Gastroesophageal sphincter (tissue), 4 donors: ENCODE data around the gene IL18RAP. TPM values are rescaled to one million over a fixed set of nuclear protein-coding genes. Genes with fewer than 3 reads are reported as not detected.

Source experiments
- ATAC-seq: fragments of 150-250 bp; one replicate; pipeline ENCODE4 v1.9.1; 2016; ENCODE audit warnings: mild to moderate bottlenecking, moderate library complexity
- H3K27ac ChIP-seq, 4 donors: fragments of 200-600 bp; sonication (generic) in 3 of 4; 1 replicate in 3 of 4; 2 replicates in 1 of 4; pipeline ENCODE4 v1.5.1; 2016 to 2019
- H3K27me3 ChIP-seq: fragments of 200-600 bp; sonication (generic); one replicate; pipeline ENCODE4 v1.5.1; 2019
- H3K36me3 ChIP-seq, 2 donors: fragments of 200-600 bp; sonication (generic); one replicate each; pipeline ENCODE4 v1.5.1; 2019; ENCODE audit warnings: control low read depth in 1 of 2
- H3K4me1 ChIP-seq, 3 donors: fragments of 200-600 bp; sonication (generic); 1 replicate in 2 of 3; 2 replicates in 1 of 3; pipeline ENCODE4 v1.5.1; 2016 to 2019; ENCODE audit warnings: control low read depth in 2 of 3
- H3K4me3 ChIP-seq, 2 donors: fragments of 200-600 bp; sonication (generic); one replicate each; pipeline ENCODE4 v1.5.1; 2019; ENCODE audit warnings: mild to moderate bottlenecking in 1 of 2, moderate library complexity in 1 of 2
- H3K9me3 ChIP-seq, 3 donors: fragments of 200-600 bp; sonication (generic); one replicate each; pipeline ENCODE4 v1.5.1; 2017 to 2019; ENCODE audit warnings: control low read depth in 2 of 3
- CTCF ChIP-seq, 4 experiments: fragments of 200-600 bp in 2 of 4; fragments of 450-650 bp in 2 of 4; sonication (generic) in 1 of 4; IDR thresholded peaks; one replicate each; pipeline ENCODE4 v1.5.1; 2017 to 2019; ENCODE audit warnings: antibody characterized with exemption in 4 of 4, mild to moderate bottlenecking in 2 of 4, moderate library complexity in 2 of 4
- EP300 ChIP-seq: sonication (generic); formaldehyde crosslinking; IDR thresholded peaks from one replicate; pipeline ENCODE4 v1.6.1; 2017; ENCODE audit warnings: antibody characterized with exemption, mild to moderate bottlenecking
- POLR2A ChIP-seq, 2 donors: fragments of 450-650 bp; IDR thresholded peaks; one replicate each; pipeline ENCODE4 v1.6.1; 2017; ENCODE audit warnings: antibody characterized with exemption in 2 of 2, mild to moderate bottlenecking in 2 of 2, moderate library complexity in 1 of 2
- POLR2AphosphoS5 ChIP-seq: sonication (generic); formaldehyde crosslinking; IDR thresholded peaks from one replicate; pipeline ENCODE4 v1.6.1; 2017; ENCODE audit warnings: antibody characterized with exemption
- WGBS, 2 donors: methylation state at CpG; one replicate each; pipeline ENCODE4 v1.1.5; 2018; ENCODE audit warnings: low coverage in 1 of 2; 5-methylcytosine and 5-hydroxymethylcytosine counted together
- total RNA-seq, 4 donors: library from RNA; depleted of rRNA; stranded (reverse); fragments of >200 nt; gene quantifications; one replicate each; pipeline ENCODE4 v1.1.0, GENCODE V29; 2016

Gene IL18RAP
- total RNA-seq, 4 donors from 2014 or later, result 0.47 to 5.0 (median 0.89) TPM; not detected in 1

GRCh38 chr2:102455061-102455670 lies 32.2 kb downstream of the IL18RAP start:
- no peaks in the 10 kb centered on the region for H3K4me1 ChIP-seq
- H3K27me3 ChIP-seq, result no peaks in the 10 kb centered on the region
- H3K4me3 ChIP-seq, result no peak overlapping the region
- ATAC-seq, result no peak
- no peak overlapping the region for H3K27ac ChIP-seq
- H3K9me3 ChIP-seq, result peaks cover 0 to 19% (median 0%) of the 10 kb centered on the region in 3 donors
- WGBS, 2 donors, result 37 to 75% methylated on average over 1 to 2 of the region's 2 CpGs
- no peak for TF ChIP-seq POLR2A (IDR thresholded peaks at IDR 0.05)
- TF ChIP-seq EP300, result no peak
- no peak for TF ChIP-seq CTCF (IDR thresholded peaks at IDR 0.05)
- TF ChIP-seq POLR2AphosphoS5, result no peak
- H3K36me3 ChIP-seq, result no peaks in the 10 kb centered on the region

GRCh38 chr2:102460467-102460866 lies 37.5 kb downstream of the IL18RAP start:
- H3K4me1 ChIP-seq, result no peaks in the 10 kb centered on the region
- H3K27me3 ChIP-seq, result no peaks in the 10 kb centered on the region
- 63 to 71% methylated on average over 1 of the region's 1 CpG for WGBS, 2 donors
- H3K9me3 ChIP-seq, result peaks cover 0 to 25% (median 0%) of the 10 kb centered on the region in 3 donors
- no peak overlapping the region for H3K4me3 ChIP-seq
- H3K36me3 ChIP-seq, result no peaks in the 10 kb centered on the region
- TF ChIP-seq POLR2A (IDR thresholded peaks at IDR 0.05) (no peak), POLR2AphosphoS5 (no peak), CTCF (IDR thresholded peaks at IDR 0.05) (no peak), EP300 (no peak)
- no peak for ATAC-seq
- H3K27ac ChIP-seq, result no peak overlapping the region

- Histone ChIP-seq H3K4me3 (no peak overlapping the region), H3K27ac (no peak overlapping the region), H3K27me3 (no peaks in the 10 kb centered on the region), H3K9me3 (peaks cover 0 to 18% (median 0%) of the 10 kb centered on the region in 3 donors), H3K4me1 (no peaks in the 10 kb centered on the region), H3K36me3 (no peaks in the 10 kb centered on the region)
- ATAC-seq, result no peak
- WGBS, 2 donors, result 77 to 88% methylated on average over 2 to 6 of the region's 6 CpGs
- no peak for TF ChIP-seq EP300
- no peak for TF ChIP-seq POLR2A (IDR thresholded peaks at IDR 0.05)
- TF ChIP-seq POLR2AphosphoS5, result no peak
- TF ChIP-seq CTCF (IDR thresholded peaks at IDR 0.05), result no peak
These were observed 38.2 kb downstream of the IL18RAP start for GRCh38 chr2:102461188-102461587.

- Histone ChIP-seq H3K27ac (no peak overlapping the region), H3K36me3 (no peaks in the 10 kb centered on the region), H3K4me1 (no peaks in the 10 kb centered on the region), H3K9me3 (peaks cover 0 to 8% (median 0%) of the 10 kb centered on the region in 3 donors), H3K4me3 (no peak overlapping the region), H3K27me3 (no peaks in the 10 kb centered on the region)
- WGBS, 2 donors, result 78 to 89% methylated on average over 5 of the region's 5 CpGs
- TF ChIP-seq POLR2AphosphoS5 (no peak), EP300 (no peak), CTCF (IDR thresholded peaks at IDR 0.05) (no peak), POLR2A (IDR thresholded peaks at IDR 0.05) (no peak)
- ATAC-seq, result no peak
These were observed 40.2 kb downstream of the IL18RAP start for GRCh38 chr2:102463160-102463559.

GRCh38 chr2:102470168-102470567 lies 47.2 kb downstream of the IL18RAP start:
- 67 to 100% methylated on average over 1 of the region's 1 CpG for WGBS, 2 donors
- Histone ChIP-seq H3K27me3 (peaks cover 8% of the 10 kb centered on the region), H3K27ac (no peak overlapping the region), H3K4me1 (no peaks in the 10 kb centered on the region), H3K36me3 (no peaks in the 10 kb centered on the region), H3K4me3 (no peak overlapping the region), H3K9me3 (peaks cover 0 to 20% (median 0%) of the 10 kb centered on the region in 3 donors)
- no peak for TF ChIP-seq CTCF (IDR thresholded peaks at IDR 0.05)
- ATAC-seq, result no peak
